Superior temporal gyrus (tissue), 1 donor: Measurements from ENCODE around the gene NDUFS3.

Source experiments
- DNase-seq: peaks from one replicate; pipeline ENCODE4 v3.0.0-alpha.2; 2016; ENCODE audit errors: extremely low spot score

NDUFS3 gene

GRCh38 chr11:47589977-47590861, 11.3 kb downstream of the NDUFS3 start:
- no peak for DNase-seq

GRCh38 chr11:47591764-47592163, 12.9 kb downstream of the NDUFS3 start:
- peak; percentile 10 for DNase-seq

GRCh38 chr11:47592251-47592650, 13.4 kb downstream of the NDUFS3 start:
- DNase-seq, result peak; percentile 50

GRCh38 chr11:47592970-47593369, 14.1 kb downstream of the NDUFS3 start:
- DNase-seq, result no peak

DNA sequence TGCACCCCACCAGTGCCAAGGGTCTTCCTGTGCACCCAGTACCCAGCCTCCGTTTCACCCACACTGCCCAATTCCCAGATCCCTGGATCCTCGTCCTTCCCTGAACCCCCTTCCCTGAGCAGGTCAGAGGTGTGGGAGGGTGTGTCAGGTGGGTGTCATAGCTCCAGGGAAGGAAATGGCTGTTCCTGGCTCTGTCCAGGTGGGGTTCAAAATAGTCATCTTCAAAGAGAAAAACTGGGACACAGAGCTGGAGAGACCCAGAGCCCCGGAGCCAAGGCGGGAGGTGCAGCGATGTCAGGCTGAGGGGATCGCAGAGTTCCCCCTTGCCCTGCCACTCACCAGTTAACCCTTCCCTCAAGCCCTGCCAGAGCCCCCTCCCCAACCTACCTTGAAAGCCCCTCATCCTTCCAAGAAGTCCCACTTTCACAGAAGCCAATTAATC, 14.6 kb downstream of the NDUFS3 start:
- DNase-seq, result no peak

DNA sequence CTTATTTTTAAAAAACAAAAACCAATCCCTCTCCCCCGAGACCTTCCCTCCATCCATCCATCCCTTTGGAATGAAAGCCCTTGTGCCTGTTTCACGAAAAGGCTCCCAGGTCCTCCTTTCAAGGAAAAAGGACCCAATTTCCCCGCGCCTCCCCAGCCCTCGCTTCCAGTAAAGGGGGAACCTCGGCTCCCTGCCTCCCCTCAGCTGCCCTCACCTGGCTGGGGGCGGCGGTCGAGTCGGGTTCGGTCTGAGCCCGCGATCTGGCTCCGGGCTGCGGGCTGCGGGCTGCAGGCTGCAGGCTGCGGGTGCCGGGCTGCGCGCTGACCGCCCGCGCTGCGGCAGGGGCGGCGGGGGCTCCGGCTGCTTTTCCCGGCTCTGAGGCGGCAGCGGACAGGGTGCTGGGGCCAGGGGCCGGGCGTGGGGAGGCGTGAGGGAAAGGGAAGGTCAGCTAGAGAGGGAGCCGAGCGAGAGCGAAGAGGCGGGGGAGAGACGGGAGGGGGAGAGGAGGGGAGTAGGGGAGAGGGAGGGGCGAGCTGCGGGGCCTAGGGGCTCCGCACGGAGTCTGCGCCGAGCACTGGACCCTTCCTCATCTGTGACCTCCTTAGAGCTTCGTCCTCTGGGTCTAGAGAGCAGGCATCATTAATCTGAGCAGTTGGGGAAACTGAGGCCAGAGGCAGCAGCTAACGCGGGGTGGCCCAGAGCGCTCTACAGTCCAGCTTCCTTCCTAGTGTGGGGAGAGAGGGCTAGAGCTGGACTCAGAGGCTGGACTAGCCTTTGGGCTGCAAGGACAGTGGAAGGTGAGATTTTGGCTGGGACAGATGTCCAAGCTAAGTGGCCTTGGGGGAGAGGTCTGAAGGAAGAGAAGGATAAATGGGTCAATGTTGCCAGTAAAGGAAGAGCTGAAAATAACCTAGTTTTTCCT, 15.3 kb downstream of the NDUFS3 start, which contains the start of gene C1QTNF4:
Gene C1QTNF4, minus strand, starts transcription at position 478 of the 922 bp plus-strand sequence. CDS start 3,601 bp downstream, outside the sequence.
- peak; percentile 9 for DNase-seq

DNA sequence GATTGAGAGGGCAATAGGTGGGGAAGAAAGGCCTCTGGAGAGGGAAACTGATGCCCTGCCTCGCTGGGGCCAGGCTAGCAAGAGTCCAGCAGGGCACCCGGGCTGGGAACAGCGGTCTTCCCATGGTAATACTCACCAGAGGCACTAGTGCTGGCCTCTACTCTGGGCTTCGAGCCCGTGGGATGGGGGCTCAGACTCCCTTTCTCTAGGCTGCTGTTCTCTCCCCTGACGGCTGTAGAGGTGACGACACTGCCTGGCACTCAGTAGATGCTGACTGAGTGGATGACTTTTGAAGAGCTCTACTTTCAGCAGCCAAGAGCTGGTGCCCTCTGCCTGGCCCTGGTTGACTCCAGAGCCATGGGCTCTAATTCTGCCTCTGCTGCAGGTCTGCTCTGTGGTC, 16.2 kb downstream of the NDUFS3 start:
- DNase-seq, result peak; percentile 12

DNA sequence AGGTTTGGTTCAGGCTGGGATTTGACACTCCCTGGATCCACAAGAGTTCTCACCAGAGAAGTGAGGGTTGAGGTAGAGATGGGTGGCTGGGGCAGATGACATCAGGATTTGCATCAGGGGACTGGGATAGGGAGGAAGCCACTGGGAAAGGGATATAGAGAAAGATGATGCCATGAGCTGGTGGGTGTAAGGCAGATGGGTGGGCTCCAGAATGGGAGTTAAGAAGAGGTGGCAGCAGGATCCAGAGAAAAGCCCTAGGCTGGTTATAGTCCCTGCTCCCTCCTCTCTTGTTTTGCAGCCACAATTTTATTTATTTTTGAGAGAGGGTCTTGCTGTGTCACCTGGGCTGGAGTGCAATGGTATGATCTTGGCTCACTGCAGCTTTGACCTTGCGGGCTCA, 17.1 kb downstream of the NDUFS3 start:
- no peak for DNase-seq

DNA sequence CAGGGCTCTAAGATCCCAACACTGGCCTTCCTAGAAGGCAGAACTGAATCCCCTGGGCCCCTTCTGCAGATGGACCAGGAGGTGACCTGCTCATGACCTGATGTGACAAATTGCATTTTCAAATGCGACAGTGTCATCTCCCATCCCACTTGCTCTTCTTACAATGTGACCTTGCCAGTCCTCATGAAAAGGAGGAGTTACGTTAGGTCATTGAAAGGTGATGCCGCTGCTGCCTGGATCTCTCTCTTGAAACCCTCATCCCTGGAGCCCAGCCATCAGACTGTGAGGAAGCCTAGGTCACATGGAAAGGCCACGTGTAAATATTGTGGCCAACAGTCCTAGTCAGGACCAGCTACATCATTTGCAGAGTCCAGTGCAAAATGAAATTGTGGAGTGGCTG, 21.0 kb downstream of the NDUFS3 start:
- DNase-seq, result no peak

DNA sequence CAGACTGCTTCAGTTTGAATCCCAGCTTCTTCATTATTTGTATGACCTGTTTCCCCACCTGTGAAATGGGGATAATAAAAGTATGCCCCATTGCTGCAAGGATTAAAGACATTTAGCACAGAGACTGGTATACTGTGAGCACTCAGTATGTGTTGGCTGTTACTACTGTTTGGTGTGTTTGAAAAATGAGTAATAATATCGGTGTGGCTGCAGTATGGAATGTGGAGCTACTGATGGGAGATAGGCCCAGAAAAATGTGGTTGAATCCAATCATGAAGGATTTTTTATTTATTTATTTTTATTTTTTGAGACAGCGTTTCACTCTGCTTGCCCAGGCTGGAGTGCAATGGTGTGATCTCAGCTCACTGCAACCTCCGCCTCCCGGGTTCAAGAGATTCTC, 24.4 kb downstream of the NDUFS3 start:
- no peak for DNase-seq

GRCh38 chr11:47605921-47606320, 27.0 kb downstream of the NDUFS3 start:
- no peak for DNase-seq

DNA sequence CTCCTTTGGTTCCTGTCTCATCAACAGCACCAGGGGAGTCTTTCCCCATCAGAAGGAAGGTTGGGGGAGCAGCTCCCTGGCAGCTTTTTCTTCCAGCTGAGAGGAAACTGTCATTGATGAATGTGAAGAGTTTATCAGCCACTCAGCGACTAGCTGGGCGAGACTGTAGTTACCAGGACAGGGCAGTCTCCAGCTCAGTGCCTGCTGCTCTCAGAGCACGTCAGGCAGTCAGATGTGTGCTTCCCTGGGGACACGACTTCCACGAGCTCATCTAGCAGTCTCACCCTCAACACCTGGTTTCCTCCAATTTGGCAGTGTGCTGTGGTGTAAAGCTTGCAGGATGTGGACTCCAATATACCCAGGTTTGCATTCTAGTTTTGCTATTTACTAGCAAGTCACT, 27.9 kb downstream of the NDUFS3 start:
- no peak for DNase-seq

DNA sequence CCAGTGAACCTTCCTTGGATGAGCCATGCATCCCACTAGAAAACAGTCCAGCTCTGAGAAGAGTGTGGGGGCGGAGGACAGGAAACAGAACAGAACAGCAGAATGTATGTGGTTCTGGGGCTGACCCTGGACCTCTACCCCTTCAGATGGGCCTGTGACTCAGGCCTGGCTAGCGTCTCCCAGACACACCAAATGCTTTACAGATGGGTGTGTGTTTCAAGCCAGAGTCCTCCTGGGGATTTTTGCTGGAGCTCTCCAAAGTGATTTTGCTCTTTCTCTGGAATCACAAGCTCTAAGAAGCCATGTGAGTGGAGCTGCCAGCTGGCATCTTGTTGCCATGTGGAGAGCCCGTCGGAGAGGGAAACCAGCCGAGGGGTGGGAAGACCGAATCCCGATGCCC, 28.5 kb downstream of the NDUFS3 start:
- DNase-seq, result peak; percentile 65

DNA sequence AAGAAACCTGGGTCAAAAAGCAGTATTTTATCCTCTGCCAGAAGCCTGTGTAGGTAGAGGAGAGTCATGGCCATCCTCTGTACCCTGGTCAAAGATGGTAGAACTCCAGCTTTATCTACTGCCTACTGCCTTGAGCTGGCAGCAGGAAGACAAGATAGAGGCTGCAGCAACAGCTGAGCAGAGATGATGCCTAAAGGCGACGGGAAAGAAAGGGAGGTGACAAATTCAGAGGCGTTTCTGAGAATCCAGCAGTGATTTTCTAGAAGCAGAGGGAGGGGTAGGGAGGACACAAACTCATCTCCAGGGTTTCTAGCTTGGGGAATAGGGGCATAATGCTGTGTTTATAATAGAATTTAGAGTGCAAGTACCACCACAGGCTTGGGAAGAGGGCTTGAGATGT, 30.8 kb downstream of the NDUFS3 start:
- DNase-seq, result no peak

DNA sequence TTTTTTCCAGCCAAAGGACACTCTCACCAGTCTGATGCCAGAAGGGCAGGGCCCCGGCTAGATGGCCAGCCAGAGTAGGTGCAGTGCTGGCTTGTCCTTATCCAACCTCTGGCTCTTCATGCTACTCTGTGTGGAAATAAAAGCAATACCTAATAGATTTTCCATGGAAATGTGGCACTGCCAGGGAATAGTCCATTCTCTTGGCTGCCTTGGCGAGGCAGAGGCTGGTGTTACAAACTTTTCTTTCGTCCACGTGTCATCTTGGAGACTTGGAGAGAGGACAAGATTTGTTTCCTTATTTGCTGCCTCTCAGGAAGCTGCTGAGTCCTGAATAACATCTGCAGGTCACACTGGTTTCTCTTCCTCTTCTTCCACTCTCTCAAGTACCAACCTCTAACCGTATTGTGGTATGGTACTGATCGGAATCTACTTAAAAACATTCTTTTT, 32.5 kb downstream of the NDUFS3 start:
- DNase-seq, result peak; percentile 52

DNA sequence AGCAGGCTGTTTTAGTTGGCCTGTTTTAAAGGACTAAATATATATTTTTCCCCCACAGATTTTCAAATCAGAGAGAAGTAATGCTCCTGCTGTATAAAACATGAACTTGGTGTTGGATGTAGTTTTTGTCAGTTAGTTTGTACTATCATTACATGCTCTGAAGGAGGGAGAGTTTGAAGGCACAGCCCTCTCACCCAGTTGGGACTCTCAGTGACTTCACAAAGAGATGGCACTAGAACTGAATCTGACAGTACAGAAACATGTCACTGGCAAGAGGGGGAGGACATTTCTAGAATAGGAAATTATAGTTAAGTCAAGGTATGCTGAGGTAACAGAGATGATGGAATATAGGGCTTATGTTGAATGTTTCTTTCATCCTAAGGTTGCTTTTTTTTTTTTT, 36.4 kb downstream of the NDUFS3 start:
- no peak for DNase-seq

DNA sequence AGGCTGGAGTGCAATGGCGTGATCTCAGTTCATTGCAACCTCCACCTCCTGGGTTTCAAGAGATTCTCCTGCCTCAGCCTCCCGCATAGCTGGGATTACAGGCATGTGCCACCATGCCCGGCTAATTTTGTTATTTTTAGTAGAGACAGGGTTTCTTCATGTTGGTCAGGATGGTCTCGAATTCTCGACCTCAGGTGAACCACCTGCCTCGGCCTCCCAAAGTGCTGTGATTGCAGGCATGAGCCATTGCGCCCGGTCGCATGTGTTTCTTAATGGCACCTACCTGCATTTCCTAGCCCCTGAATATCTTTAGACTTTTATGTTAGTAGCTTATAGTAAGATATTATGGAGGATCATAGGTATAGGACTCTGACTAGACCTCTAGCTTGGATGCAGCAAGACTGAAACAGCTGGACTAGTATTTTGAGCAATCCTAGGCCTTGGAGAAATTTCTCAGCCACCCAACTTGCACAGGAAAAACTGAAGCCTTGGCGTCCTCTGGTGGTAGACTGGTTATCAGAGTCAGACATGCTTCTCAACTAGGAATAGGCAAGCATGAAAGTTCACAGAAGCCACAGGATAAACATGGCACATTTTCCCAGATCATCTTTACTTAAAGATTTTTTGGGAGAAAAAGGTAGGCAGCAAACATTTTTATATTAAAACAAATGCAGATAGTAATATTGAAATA, 38.0 kb downstream of the NDUFS3 start:
- DNase-seq, result peak; percentile 82

GRCh38 chr11:47617417-47617809, 38.5 kb downstream of the NDUFS3 start:
- DNase-seq, result peak; percentile 45

DNA sequence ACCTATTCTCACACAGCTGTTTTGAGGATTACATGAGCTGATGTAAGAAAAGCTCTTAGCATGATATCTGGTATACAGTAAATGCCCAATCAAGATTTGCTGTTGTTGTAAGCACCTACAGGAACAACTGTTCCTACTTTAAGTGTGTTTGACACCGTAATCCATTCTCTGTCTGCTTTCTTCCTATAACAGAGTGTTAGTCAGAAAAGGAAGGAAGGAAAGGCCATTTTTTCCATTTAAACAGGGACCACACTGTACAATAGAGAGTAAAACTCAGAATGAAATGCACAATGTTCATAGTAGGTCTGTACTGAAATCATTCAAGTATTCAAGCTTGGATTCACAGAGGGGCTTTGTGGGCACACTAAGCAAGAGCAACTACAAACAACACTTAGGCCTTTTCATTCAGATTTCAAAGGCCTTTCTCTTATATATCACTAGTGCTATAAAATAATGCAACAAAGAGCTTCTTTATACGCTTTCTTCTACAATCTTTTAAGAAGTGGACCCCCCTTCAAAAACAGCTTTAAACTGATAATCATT, 42.0 kb downstream of the NDUFS3 start:
- peak; percentile 29 for DNase-seq

DNA sequence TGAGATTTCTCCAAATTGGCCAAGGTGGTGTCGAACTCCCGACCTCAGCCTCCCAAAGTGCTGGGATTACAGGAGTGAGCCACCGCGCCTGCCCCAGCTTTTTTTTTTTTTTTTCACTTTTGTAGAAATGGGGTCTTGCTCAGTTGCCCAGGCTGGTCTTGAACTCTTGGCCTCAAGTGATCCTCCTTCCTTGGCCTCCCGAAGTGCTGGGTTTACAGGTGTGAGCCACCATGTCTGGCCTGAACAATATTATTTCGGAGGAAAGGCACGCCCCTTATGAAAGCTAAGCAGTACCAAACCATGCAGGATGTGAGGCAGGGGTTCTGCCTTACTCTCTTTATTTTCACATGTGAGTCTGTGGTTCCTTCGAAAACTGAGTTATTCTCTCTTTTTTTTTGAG, 47.4 kb downstream of the NDUFS3 start:
- DNase-seq, result no peak

DNA sequence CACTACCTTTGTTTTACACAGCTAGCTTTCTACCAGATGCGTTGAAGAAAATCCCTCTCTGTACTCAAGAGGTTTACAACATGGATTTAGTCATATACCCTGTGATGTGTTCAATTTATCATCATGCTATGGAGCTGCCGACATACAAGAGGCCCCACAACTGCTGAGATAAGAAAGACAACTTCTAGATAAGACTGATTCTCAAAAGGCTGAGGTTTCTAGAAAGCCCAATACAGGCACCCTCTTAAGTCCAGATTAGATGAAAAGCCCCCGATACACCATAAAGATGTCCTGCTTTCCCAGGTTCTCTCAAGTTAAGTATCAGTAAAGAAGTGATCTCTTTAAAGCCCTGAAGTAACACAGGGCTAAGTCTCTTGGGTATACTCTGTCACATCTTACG, 49.2 kb downstream of the NDUFS3 start:
- DNase-seq, result no peak

GRCh38 chr11:47631473-47631872, 52.6 kb downstream of the NDUFS3 start:
- DNase-seq, result no peak
